Endothelial cell of umbilical vein (primary cell): ENCODE measurements around the gene TMEM30B. TPM values are rescaled to one million over a fixed set of nuclear protein-coding genes. Genes with fewer than 3 reads are reported as not detected.

Source experiments
- BruUV-seq: library from RNA; stranded (reverse); fragments of 400-500 nt; replicated peaks from 2 replicates; lab custom pipeline; 2021; lab: Mats Ljungman, UMichigan
- CTCF ChIA-PET: fragments of 300-600, 350-600 bp; sonication (Branson Sonifier 250); formaldehyde crosslinking; loops from one replicate; lab custom pipeline; 2021; ENCODE audit warnings: antibody characterized with exemption, inconsistent platforms; lab: Charles Lee
- POLR2A ChIA-PET: fragments of 300-600, 350-600 bp; sonication (Branson Sonifier 250); formaldehyde crosslinking; loops from one replicate; lab custom pipeline; 2021; ENCODE audit warnings: antibody characterized with exemption, inconsistent platforms; lab: Charles Lee
- DNase-seq: peaks from one replicate; pipeline ENCODE4 v3.0.0-alpha.2; 2011; ENCODE audit warnings: low read depth, low spot score
- FAIRE-seq: peaks from 2 replicates; lab custom pipeline; 2011; peaks lifted over from hg19 to GRCh38; lab: Jason Lieb, UNC
- H2AFZ ChIP-seq: 2 replicates; pipeline ENCODE4 v1.6.0; 2012; ENCODE audit warnings: low read depth, low read length, control low read depth, inconsistent platforms
- H3K27ac ChIP-seq: 2 replicates; pipeline ENCODE4 v1.5.1; 2011; ENCODE audit warnings: low read depth, mild to moderate bottlenecking, control low read depth, low read length, moderate library complexity; ENCODE audit not compliant: insufficient read depth
- H3K27me3 ChIP-seq, 2 experiments: 2 replicates each; pipeline versions ENCODE4 v1.6.0 to v1.6.1; 2011; ENCODE audit warnings: low read length in 2 of 2, mixed read lengths in 1 of 2; ENCODE audit not compliant: control insufficient read depth in 2 of 2, insufficient read depth in 2 of 2
- H3K36me3 ChIP-seq, 2 experiments: 2 replicates in 1 of 2; 3 replicates in 1 of 2; pipeline ENCODE4 v1.5.1; 2011; ENCODE audit warnings: low read length in 2 of 2, mild to moderate bottlenecking in 1 of 2, moderate library complexity in 1 of 2; ENCODE audit not compliant: control insufficient read depth in 2 of 2, insufficient read depth in 2 of 2; ENCODE audit errors: extremely low read depth in 1 of 2
- H3K4me1 ChIP-seq: 3 replicates; pipeline ENCODE4 v1.5.1; 2011; ENCODE audit warnings: mild to moderate bottlenecking, low read length; ENCODE audit not compliant: control insufficient read depth, insufficient read depth; ENCODE audit errors: extremely low read depth
- H3K4me2 ChIP-seq: 2 replicates; pipeline ENCODE4 v1.6.1; 2011; ENCODE audit warnings: low read length, control low read depth, mixed read lengths; ENCODE audit not compliant: insufficient read depth
- H3K4me3 ChIP-seq, 3 experiments: fragments of 200-600 bp in 1 of 3; sonication (generic), shearing (Covaris generic) in 1 of 3; replicated peaks in 1 of 3; 2 replicates each; pipeline ENCODE4 v1.5.1; 2011 to 2016; ENCODE audit warnings: control low read depth in 3 of 3, low read length in 3 of 3, mild to moderate bottlenecking in 2 of 3, inconsistent platforms in 1 of 3, low read depth in 1 of 3, moderate library complexity in 1 of 3; ENCODE audit not compliant: insufficient read depth in 1 of 3
- H3K79me2 ChIP-seq: 2 replicates; pipeline ENCODE4 v1.6.0; 2012; ENCODE audit warnings: low read length, inconsistent platforms; ENCODE audit not compliant: control insufficient read depth, insufficient read depth
- H3K9ac ChIP-seq: replicated peaks from 2 replicates; pipeline ENCODE3; 2011; ENCODE audit warnings: low read length, control low read depth; ENCODE audit not compliant: insufficient read depth; ENCODE audit errors: extremely low read depth
- H3K9me1 ChIP-seq: replicated peaks from 3 replicates; pipeline ENCODE4 v1.6.0; 2011; ENCODE audit warnings: mild to moderate bottlenecking, low read length; ENCODE audit not compliant: control insufficient read depth, insufficient read depth; ENCODE audit errors: extremely low read depth
- H3K9me3 ChIP-seq: replicated peaks from 2 replicates; pipeline ENCODE4 v1.5.1; 2012; ENCODE audit warnings: low read length, inconsistent platforms; ENCODE audit not compliant: control insufficient read depth, insufficient read depth
- H4K20me1 ChIP-seq: replicated peaks from 2 replicates; pipeline ENCODE3; 2011; ENCODE audit warnings: mild to moderate bottlenecking, low read length; ENCODE audit not compliant: control insufficient read depth, insufficient read depth; ENCODE audit errors: extremely low read depth
- CTCF ChIP-seq, 2 donors: IDR thresholded peaks; 1 replicate in 1 of 2; 2 replicates in 1 of 2; pipeline ENCODE4 v1.5.1; 2011; ENCODE audit warnings: low read length in 2 of 2, mild to moderate bottlenecking in 2 of 2, moderate library complexity in 2 of 2, control low read depth in 1 of 2, inconsistent platforms in 1 of 2, low read depth in 1 of 2; ENCODE audit not compliant: insufficient read depth in 1 of 2; ENCODE audit errors: extremely low read depth in 1 of 2
- EZH2 ChIP-seq: IDR thresholded peaks from 2 replicates; pipeline ENCODE4 v1.6.1; 2012; ENCODE audit warnings: borderline replicate concordance, low read depth, mild to moderate bottlenecking, moderate library complexity, low read length, inconsistent platforms; ENCODE audit not compliant: severe bottlenecking
- GATA2 ChIP-seq: IDR thresholded peaks from 2 replicates; pipeline ENCODE4 v1.7.0; 2011; ENCODE audit warnings: low read depth, mild to moderate bottlenecking, moderate library complexity, mixed read lengths, low read length; ENCODE audit not compliant: insufficient read length, insufficient read depth
- JUN ChIP-seq: IDR thresholded peaks from 2 replicates; pipeline ENCODE4 v1.6.1; 2011; ENCODE audit warnings: borderline replicate concordance, low read depth; ENCODE audit not compliant: insufficient read length, insufficient read depth
- MAX ChIP-seq: IDR thresholded peaks from 2 replicates; pipeline ENCODE4 v1.6.1; 2011; ENCODE audit not compliant: insufficient read depth, insufficient read length
- MYC ChIP-seq: IDR thresholded peaks from one replicate; pipeline ENCODE4 v1.6.1; 2011; ENCODE audit warnings: mild to moderate bottlenecking, low read depth, low read length
- POLR2AphosphoS5 ChIP-seq: IDR thresholded peaks from 2 replicates; pipeline ENCODE4 v1.6.1; 2012; ENCODE audit warnings: low read depth, mild to moderate bottlenecking, control low read depth, low read length, moderate library complexity; ENCODE audit not compliant: insufficient read depth
- dilution Hi-C: fragments of 300-500 bp; cut with MboI; formaldehyde crosslinking; loops from one replicate; pipeline ENCODE4 v1.15.0; 2019; ENCODE audit warnings: low sequenced_read_pairs; ENCODE audit not compliant: extremely low pct_ligation_motif_present
- intact Hi-C: fragments of 100-400 bp; cut with micrococcal nuclease; formaldehyde crosslinking; loops from one replicate; pipeline ENCODE4 v1.10.0; 2022
- polyA plus RNA-seq, 4 experiments: library from polyadenylated mRNA; depleted of rRNA in 3 of 4; stranded (reverse) in 3 of 4; unstranded in 1 of 4; fragments of >200 nt; gene quantifications; 2 replicates each; pipeline versions ENCODE4 v1.2.1 to v1.2.3, GENCODE V29; 2011 to 2012; ENCODE audit warnings: missing spikeins in 1 of 4
- total RNA-seq: library from RNA; stranded (reverse); gene quantifications from 2 replicates; pipeline ENCODE4 v1.2.3, GENCODE V29; 2021

The TMEM30B gene
- total and polyA plus RNA-seq, 2 donors (not counting 3 experiments of a cell fraction or from before 2014, with no cell fraction given), result 0.32 to 0.35 TPM

GRCh38 chr14:61322799-61323290 lies 41.7 kb upstream of the TMEM30B start:
- intact Hi-C loops, result loop anchor here (1.0 kb wide), 2 partner anchors 21 to 239 kb away; no protein-coding TSS in a partner anchor
- H2AFZ ChIP-seq, result no peak overlapping the region
- peak; percentile 80 for DNase-seq
- H3K4me1 ChIP-seq, result peaks cover 34% of the 10 kb centered on the region
- dilution Hi-C loops, result no loop called here
- no peaks in the 10 kb centered on the region for H3K9me1 ChIP-seq
- no peaks in the 10 kb centered on the region for H3K9me3 ChIP-seq
- peak; percentile 77 for FAIRE-seq
- TF ChIP-seq JUN (no peak), MAX (peak; percentile 88), GATA2 (no peak), MYC (peak; percentile 70)
- no peaks in the 10 kb centered on the region for H3K27me3 ChIP-seq
- CTCF ChIA-PET, result interaction anchor here (1.3 to 4.2 kb wide), 12 partner anchors 15 to 515 kb away, joined by 3 to 23 read pairs (median 5); no protein-coding TSS in a partner anchor
- POLR2A ChIA-PET, result interaction anchor here (0.6 to 1.2 kb wide), 4 partner anchors 11 to 676 kb away, joined by 3 to 9 read pairs (median 3); no protein-coding TSS in a partner anchor
- H4K20me1 ChIP-seq, result peaks cover 2% of the 10 kb centered on the region
- no peaks in the 10 kb centered on the region for H3K36me3 ChIP-seq
- H3K9ac ChIP-seq, result peak overlapping the region; percentile 83
- H3K4me2 ChIP-seq, result peak overlapping the region; percentile 90
- BruUV-seq, result TSS peak; percentile 14
- peak overlapping the region; percentile 55 to 90 (median 68) for H3K4me3 ChIP-seq
- peak overlapping the region; percentile 66 for H3K27ac ChIP-seq
- H3K79me2 ChIP-seq, result peaks cover 60% of the 10 kb centered on the region

GRCh38 chr14:61322011-61322798 lies 41.1 kb upstream of the TMEM30B start:
- no peaks in the 10 kb centered on the region for H3K36me3 ChIP-seq
- ChIA-PET CTCF (interaction anchor here (0.6 to 4.2 kb wide), 22 partner anchors 8 to 516 kb away, joined by 3 to 23 read pairs (median 4); no protein-coding TSS in a partner anchor), POLR2A (interaction anchor here (0.6 to 1.2 kb wide), 5 partner anchors 12 to 675 kb away, joined by 3 to 9 read pairs (median 4); no protein-coding TSS in a partner anchor)
- peak overlapping the region; percentile 83 for H3K9ac ChIP-seq
- no peaks in the 10 kb centered on the region for H3K9me3 ChIP-seq
- dilution Hi-C loops, result no loop called here
- H2AFZ ChIP-seq, result no peak overlapping the region
- peaks cover 2% of the 10 kb centered on the region for H4K20me1 ChIP-seq
- DNase-seq, result no peak
- peaks cover 53% of the 10 kb centered on the region for H3K79me2 ChIP-seq
- BruUV-seq, result TSS peak; percentile 31
- peak overlapping the region; percentile 66 for H3K27ac ChIP-seq
- no peak for FAIRE-seq
- H3K4me2 ChIP-seq, result peak overlapping the region; percentile 90
- TF ChIP-seq JUN, result no peak
- TF ChIP-seq EZH2, result no peak
- TF ChIP-seq CTCF (IDR thresholded peaks at IDR 0.05; ENCODE audit: extremely low read depth in 1 of 2, insufficient read depth in 1 of 2, low read depth in 1 of 2, low read length in 2 of 2), result no peak
- no peak for TF ChIP-seq POLR2AphosphoS5
- intact Hi-C loops, result loop anchor here (1.0 kb wide), 2 partner anchors 22 to 240 kb away; no protein-coding TSS in a partner anchor
- peaks cover 28% of the 10 kb centered on the region for H3K4me1 ChIP-seq
- peak overlapping the region; percentile 55 to 90 (median 68) for H3K4me3 ChIP-seq
- no peaks in the 10 kb centered on the region for H3K27me3 ChIP-seq
- H3K9me1 ChIP-seq, result no peaks in the 10 kb centered on the region
